GM12878 (cell line): ENCODE data around the gene OR14J1. TPM values are rescaled to one million over a fixed set of nuclear protein-coding genes. Genes with fewer than 3 reads are reported as not detected.
A peak's percentile ranks its signal among the peaks of the same experiment; 100 is the strongest.
"Not testable (repeated sequence)": the region's sequence is repeated elsewhere in the genome, so short reads cannot be mapped to it uniquely, and the experiment has no call there.

Experiments used
- ATAC-seq: fragments of 200-7000 bp; cut with Tn5 transposase; 3 replicates; pipeline ENCODE4 v1.9.1; 2020; ENCODE audit warnings: mild to moderate bottlenecking, moderate library complexity
- BruUV-seq: library from RNA; stranded (reverse); fragments of 400-500 nt; replicated peaks from 2 replicates; lab custom pipeline; 2021; lab: Mats Ljungman, UMichigan
- CTCF ChIA-PET: fragments of 300-600 bp; sonication (Branson Sonifier 250); formaldehyde crosslinking; extraction: SDS; loops from one replicate; lab custom pipeline; 2021; ENCODE audit warnings: inconsistent platforms; lab: Yijun Ruan, JAX
- POLR2A ChIA-PET: fragments of 350-600 bp; formaldehyde crosslinking; extraction: SDS; loops from one replicate; lab custom pipeline; 2021; ENCODE audit warnings: inconsistent platforms; lab: Charles Lee
- RAD21 ChIA-PET: fragments of 300-600 bp; sonication (Branson Sonifier 250); formaldehyde crosslinking; loops from one replicate; lab custom pipeline; 2023; ENCODE audit warnings: antibody characterized with exemption; ENCODE audit not compliant: unreplicated experiment; lab: Charles Lee
- SMC1A ChIA-PET: fragments of 300-600 bp; sonication (Branson Sonifier 250); formaldehyde crosslinking; loops from one replicate; lab custom pipeline; 2023; ENCODE audit not compliant: unreplicated experiment, uncharacterized antibody; lab: Charles Lee
- DNase-seq: peaks from one replicate; pipeline ENCODE4 v3.0.0-alpha.2; 2011; ENCODE audit warnings: low read depth, low spot score
- FAIRE-seq: peaks from 3 replicates; lab custom pipeline; 2011; peaks lifted over from hg19 to GRCh38; lab: Jason Lieb, UNC
- H2AFZ ChIP-seq: 2 replicates; pipeline ENCODE4 v1.6.0; 2011; ENCODE audit warnings: low read depth, low read length, control low read depth; ENCODE audit not compliant: control insufficient read depth
- H3K27ac ChIP-seq: 2 replicates; pipeline ENCODE4 v1.5.1; 2011; ENCODE audit warnings: control low read depth; ENCODE audit not compliant: control insufficient read depth, insufficient read depth
- H3K27me3 ChIP-seq, 2 experiments: replicated peaks in 1 of 2; 2 replicates each; pipeline versions ENCODE4 v1.6.0 to v1.6.1; 2011; ENCODE audit warnings: low read length in 1 of 2; ENCODE audit not compliant: control insufficient read depth in 2 of 2, insufficient read depth in 2 of 2
- H3K36me3 ChIP-seq, 2 experiments: 2 replicates each; pipeline ENCODE4 v1.5.1; 2011; ENCODE audit warnings: low read length in 1 of 2; ENCODE audit not compliant: control insufficient read depth in 2 of 2, insufficient read depth in 2 of 2
- H3K4me1 ChIP-seq: 2 replicates; pipeline ENCODE4 v1.6.1; 2011; ENCODE audit warnings: mild to moderate bottlenecking, low read length, moderate library complexity, mixed read lengths; ENCODE audit not compliant: control insufficient read depth, insufficient read depth
- H3K4me2 ChIP-seq: 2 replicates; pipeline ENCODE4 v1.6.0; 2011; ENCODE audit warnings: control low read depth; ENCODE audit not compliant: control insufficient read depth, insufficient read depth
- H3K4me3 ChIP-seq: fragments of 200-600 bp; sonication (generic); 2 replicates; pipeline ENCODE4 v1.5.1; 2016
- H3K79me2 ChIP-seq: 2 replicates; pipeline ENCODE4 v1.6.0; 2011; ENCODE audit warnings: low read length; ENCODE audit not compliant: control insufficient read depth, insufficient read depth
- H3K9ac ChIP-seq: 2 replicates; pipeline ENCODE4 v1.8.0; 2011; ENCODE audit warnings: low read length, control low read depth, mixed read lengths; ENCODE audit not compliant: control insufficient read depth, insufficient read depth
- H3K9me3 ChIP-seq: replicated peaks from 3 replicates; pipeline ENCODE4 v1.5.1; 2011; ENCODE audit warnings: mild to moderate bottlenecking, low read length; ENCODE audit not compliant: control insufficient read depth, insufficient read depth
- H4K20me1 ChIP-seq: 2 replicates; pipeline ENCODE4 v1.6.0; 2011; ENCODE audit not compliant: control insufficient read depth, insufficient read depth
- DPF2 ChIP-seq: fragments of 450-650 bp; IDR thresholded peaks from 2 replicates; pipeline ENCODE4 v1.6.1; 2017; ENCODE audit warnings: mild to moderate bottlenecking
- MEF2B ChIP-seq: fragments of 450-650 bp; IDR thresholded peaks from 2 replicates; pipeline ENCODE4 v1.6.1; 2018; ENCODE audit warnings: mild to moderate bottlenecking, moderate library complexity; ENCODE audit not compliant: partially characterized antibody, poor library complexity, severe bottlenecking
- SPI1 ChIP-seq: IDR thresholded peaks from 2 replicates; pipeline ENCODE4 v1.6.1; 2011; ENCODE audit warnings: low read depth, mild to moderate bottlenecking, low read length, moderate library complexity, borderline replicate concordance; ENCODE audit not compliant: insufficient read depth
- TCF7 ChIP-seq: IDR thresholded peaks from 2 replicates; pipeline ENCODE4 v1.6.1; 2014; ENCODE audit warnings: antibody characterized with exemption, borderline replicate concordance
- WGBS: methylation state at CpG from one replicate; pipeline ENCODE4 v1.1.6; 2016; ENCODE audit warnings: low lambda C conversion rate; ENCODE audit not compliant: insufficient replicate concordance, insufficient coverage; ENCODE audit errors: missing lambda C conversion rate; 5-methylcytosine and 5-hydroxymethylcytosine counted together
- in situ Hi-C: fragments of 300-500 bp; cut with MboI; formaldehyde crosslinking; loops from 9 replicates; pipeline ENCODE4 v1.14.3; 2018; ENCODE audit warnings: mixed read lengths
- intact Hi-C: fragments of 100-400 bp; cut with micrococcal nuclease; formaldehyde crosslinking; loops from one replicate; pipeline ENCODE4 v1.14.2; 2022; ENCODE audit not compliant: unreplicated experiment
- polyA plus RNA-seq, 11 experiments: library from polyadenylated mRNA; depleted of rRNA in 4 of 11; unstranded in 6 of 11; stranded (reverse) in 5 of 11; fragments of >200 nt; fragmentation: Nextera tagmentation in 4 of 11; fragmentation: Illumina TruSeq in 1 of 11; extraction: Ambion mirVana in 4 of 11; extraction: Trizol in 1 of 11; gene quantifications; 1 replicate in 1 of 11; 2 replicates in 10 of 11; pipeline versions ENCODE4 v1.2.1 to v1.2.3, GENCODE V29; 2011 to 2016; ENCODE audit warnings: inconsistent platforms in 2 of 11, missing spikeins in 2 of 11, low read depth in 1 of 11
- total RNA-seq, 4 experiments: library from RNA; depleted of rRNA in 3 of 4; stranded (reverse); fragments of >200 nt in 3 of 4; fragmentation: Illumina TruSeq in 1 of 4; extraction: Trizol in 1 of 4; gene quantifications; 2 replicates each; pipeline versions ENCODE4 v1.2.1 to v1.2.3, GENCODE V29; 2013 to 2021

OR14J1 gene
- total and polyA plus RNA-seq, 10 of the 15 experiments (the other 5 are each of a cell fraction or from before 2014, with no cell fraction given): not detected

GRCh38 chr6:29319931-29320330 lies 18.4 kb downstream of the OR14J1 start:
- no peak for FAIRE-seq
- no peak for ATAC-seq
- in situ Hi-C loops: no loop called here
- intact Hi-C loops: no loop called here
- Histone ChIP-seq H3K27me3 (no peaks in the 10 kb centered on the region), H2AFZ (no peak overlapping the region), H3K4me3 (no peak overlapping the region), H3K9ac (no peak overlapping the region), H3K79me2 (no peaks in the 10 kb centered on the region), H3K27ac (no peak overlapping the region), H3K36me3 (no peaks in the 10 kb centered on the region), H4K20me1 (no peaks in the 10 kb centered on the region), H3K4me1 (no peaks in the 10 kb centered on the region), H3K9me3 (no peaks in the 10 kb centered on the region), H3K4me2 (no peak overlapping the region)
- POLR2A ChIA-PET: no interaction called here
- no TSS peak for BruUV-seq
- no peak for DNase-seq
- CTCF ChIA-PET: no interaction called here
- no peak for TF ChIP-seq TCF7
- no peak for TF ChIP-seq DPF2
- WGBS: 15% methylated on average over 2 of the region's 2 CpGs
- RAD21 ChIA-PET: no interaction called here
- SMC1A ChIA-PET: no interaction called here

GRCh38 chr6:29323332-29323731 lies 21.8 kb downstream of the OR14J1 start:
- H4K20me1 ChIP-seq, BruUV-seq, H3K4me2 ChIP-seq, DNase-seq, CTCF ChIA-PET, H3K9me3 ChIP-seq, H3K9ac ChIP-seq, SMC1A ChIA-PET, H3K27me3 ChIP-seq, H2AFZ ChIP-seq, FAIRE-seq, in situ Hi-C loops, H3K79me2 ChIP-seq, RAD21 ChIA-PET, H3K36me3 ChIP-seq, POLR2A ChIA-PET, H3K4me3 ChIP-seq, H3K4me1 ChIP-seq, H3K27ac ChIP-seq, ATAC-seq, intact Hi-C loops: not testable (repeated sequence)
- TF ChIP-seq MEF2B (peak; percentile 24), SPI1 (peak; percentile 49; the same call in 1 of the 2 replicates)
